SU-DHL-6 (cell line): ENCODE data around the gene TOMM40.

Source experiments
- H2AFZ ChIP-seq: fragments of 200-600 bp; sonication (generic); 2 replicates; pipeline ENCODE4 v1.6.1; 2014; ENCODE audit warnings: low read depth, mild to moderate bottlenecking, moderate library complexity, mixed read lengths, antibody characterized with exemption, low read length; ENCODE audit not compliant: severe bottlenecking
- H3F3A ChIP-seq: fragments of 200-600 bp; shearing (Covaris generic); 2 replicates; pipeline ENCODE4 v1.6.0; 2016; ENCODE audit warnings: antibody characterized with exemption, mild to moderate bottlenecking; ENCODE audit not compliant: insufficient read depth
- H3K27ac ChIP-seq: fragments of 200-600 bp; sonication (generic); 2 replicates; pipeline ENCODE4 v1.5.1; 2016; ENCODE audit warnings: low read depth, mild to moderate bottlenecking, low read length, moderate library complexity, mixed read lengths
- H3K27me3 ChIP-seq: fragments of 200-600 bp; sonication (generic), shearing (Covaris generic); 2 replicates; pipeline ENCODE4 v1.6.0; 2014; ENCODE audit warnings: mild to moderate bottlenecking, low read length
- H3K36me3 ChIP-seq: fragments of 200-600 bp; sonication (generic); 2 replicates; pipeline ENCODE4 v1.6.1; 2014; ENCODE audit warnings: mild to moderate bottlenecking, low read length, mixed read lengths
- H3K4me2 ChIP-seq: fragments of 300-600, 200-600 bp; shearing (Covaris generic), sonication (generic); 2 replicates; pipeline ENCODE4 v1.6.0; 2014; ENCODE audit warnings: low read length, low read depth, mild to moderate bottlenecking; ENCODE audit not compliant: poor library complexity, severe bottlenecking
- H3K4me3 ChIP-seq: fragments of 200-600 bp; sonication (generic); 2 replicates; pipeline ENCODE4 v1.5.1; 2014; ENCODE audit warnings: antibody characterized with exemption, low read length, mild to moderate bottlenecking, mixed read lengths; ENCODE audit not compliant: insufficient read depth, poor library complexity, severe bottlenecking
- H3K79me2 ChIP-seq: fragments of 200-600 bp; sonication (generic); 2 replicates; pipeline ENCODE4 v1.6.1; 2014; ENCODE audit warnings: mild to moderate bottlenecking, low read length, moderate library complexity; ENCODE audit not compliant: insufficient read depth
- H3K9ac ChIP-seq: fragments of 200-600 bp; sonication (generic); 2 replicates; pipeline ENCODE4 v1.7.0; 2014; ENCODE audit warnings: mild to moderate bottlenecking, low read length
- H3K9me2 ChIP-seq: fragments of 200-600 bp; sonication (generic); replicated peaks from 2 replicates; pipeline ENCODE4 v1.6.1; 2014; ENCODE audit warnings: low read length; ENCODE audit not compliant: insufficient read depth
- H3K9me3 ChIP-seq: fragments of 200-600 bp; sonication (generic); 2 replicates; pipeline ENCODE4 v1.6.1; 2014; ENCODE audit warnings: low read length, mixed read lengths; ENCODE audit not compliant: insufficient read depth
- H4K20me1 ChIP-seq: fragments of 200-600 bp; sonication (generic); 2 replicates; pipeline ENCODE4 v1.6.1; 2014; ENCODE audit warnings: low read depth, mild to moderate bottlenecking, antibody characterized with exemption, low read length, moderate library complexity, mixed read lengths
- CTCF ChIP-seq: fragments of 200-600 bp; sonication (generic); IDR thresholded peaks from one replicate; pipeline ENCODE4 v1.5.1; 2017; ENCODE audit warnings: antibody characterized with exemption, mild to moderate bottlenecking, low read length, moderate library complexity; ENCODE audit not compliant: insufficient read depth, poor library complexity, severe bottlenecking
- EZH2phosphoT487 ChIP-seq: fragments of 200-600 bp; sonication (generic), shearing (Covaris generic); conservative IDR thresholded peaks from 2 replicates; pipeline ENCODE4 v1.6.1; 2018; ENCODE audit warnings: mild to moderate bottlenecking, antibody characterized with exemption, low read length, moderate library complexity, mixed read lengths

Gene TOMM40

DNA sequence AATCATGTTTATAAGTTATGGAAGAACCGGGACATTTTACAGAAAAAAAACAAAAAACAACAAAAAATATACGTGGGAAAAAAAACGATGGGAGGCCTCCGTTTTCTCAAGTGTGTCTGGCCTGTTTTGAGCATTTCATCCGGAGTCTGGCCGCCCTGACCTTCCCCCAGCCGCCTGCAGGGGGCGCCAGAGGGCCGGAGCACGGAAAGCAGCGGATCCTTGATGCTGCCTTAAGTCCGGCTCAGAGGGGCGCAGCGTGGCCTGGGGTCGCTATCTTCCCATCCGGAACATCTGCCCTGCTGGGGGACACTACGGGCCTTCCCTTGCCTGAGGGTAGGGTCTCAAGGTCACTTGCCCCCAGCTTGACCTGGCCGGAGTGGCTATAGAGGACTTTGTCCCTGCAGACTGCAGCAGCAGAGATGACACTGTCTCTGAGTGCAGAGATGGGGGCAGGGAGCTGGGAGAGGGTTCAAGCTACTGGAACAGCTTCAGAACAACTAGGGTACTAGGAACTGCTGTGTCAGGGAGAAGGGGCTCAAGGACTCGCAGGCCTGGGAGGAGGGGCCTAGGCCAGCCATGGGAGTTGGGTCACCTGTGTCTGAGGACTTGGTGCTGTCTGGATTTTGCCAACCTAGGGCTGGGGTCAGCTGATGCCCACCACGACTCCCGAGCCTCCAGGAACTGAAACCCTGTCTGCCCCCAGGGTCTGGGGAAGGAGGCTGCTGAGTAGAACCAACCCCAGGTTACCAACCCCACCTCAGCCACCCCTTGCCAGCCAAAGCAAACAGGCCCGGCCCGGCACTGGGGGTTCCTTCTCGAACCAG is 12.8 kb downstream of the TOMM40 start:
- no peaks in the 10 kb centered on the region for H3K36me3 ChIP-seq

GRCh38 chr19:44904426-44904994 is 13.5 kb downstream of the TOMM40 start:
- no peak overlapping the region for H3K4me2 ChIP-seq
- H3K9ac ChIP-seq: no peak overlapping the region
- no peaks in the 10 kb centered on the region for H3K9me3 ChIP-seq
- TF ChIP-seq EZH2phosphoT487 (no peak), CTCF (peak; percentile 27)
- H3K27me3 ChIP-seq: no peaks in the 10 kb centered on the region
- no peaks in the 10 kb centered on the region for H3K36me3 ChIP-seq
- no peak overlapping the region for H2AFZ ChIP-seq
- H3K79me2 ChIP-seq: no peaks in the 10 kb centered on the region
- no peak overlapping the region for H3K27ac ChIP-seq
- H3F3A ChIP-seq: no peaks in the 10 kb centered on the region
- no peak overlapping the region for H3K4me3 ChIP-seq
- no peaks in the 10 kb centered on the region for H4K20me1 ChIP-seq
- no peaks in the 10 kb centered on the region for H3K9me2 ChIP-seq

More for the DNA sequence above, 12.8 kb downstream of the TOMM40 start:
- Histone ChIP-seq H3K27me3 (no peaks in the 10 kb centered on the region), H3K27ac (no peak overlapping the region), H3K4me3 (no peak overlapping the region), H3K9me2 (no peaks in the 10 kb centered on the region), H3K9ac (no peak overlapping the region), H4K20me1 (no peaks in the 10 kb centered on the region), H3K4me2 (no peak overlapping the region), H3F3A (no peaks in the 10 kb centered on the region), H2AFZ (no peak overlapping the region), H3K9me3 (no peaks in the 10 kb centered on the region), H3K79me2 (no peaks in the 10 kb centered on the region)
- TF ChIP-seq EZH2phosphoT487 (no peak), CTCF (peak; percentile 86)

- Histone ChIP-seq H3K27me3 (no peaks in the 10 kb centered on the region), H3K79me2 (no peaks in the 10 kb centered on the region), H3K9me2 (no peaks in the 10 kb centered on the region), H2AFZ (no peak within 1 kb of the TSS), H3K36me3 (no peaks in the 10 kb centered on the region), H3K9ac (no peak within 1 kb of the TSS), H3K9me3 (no peaks in the 10 kb centered on the region), H3K4me2 (no peak within 1 kb of the TSS), H3K4me3 (no peak within 1 kb of the TSS), H4K20me1 (no peaks in the 10 kb centered on the region), H3F3A (no peaks in the 10 kb centered on the region), H3K27ac (no peak within 1 kb of the TSS)
- TF ChIP-seq CTCF: no peak
- no peak for TF ChIP-seq EZH2phosphoT487
Observed at GRCh38 chr19:44905437-44906160, 14.5 kb downstream of the TOMM40 start, which contains the start of gene APOE. APOE (plus strand) TSS chr19:44905796; CDS start chr19:44906625, 829 bp downstream.
